ENCODE results near the gene EXOSC1. TPM values are rescaled to one million over a fixed set of nuclear protein-coding genes. Genes with fewer than 3 reads are reported as not detected.

EXOSC1 gene
- polyA plus RNA-seq, 1 donor from 2014 or later: 33.5 TPM

DNA sequence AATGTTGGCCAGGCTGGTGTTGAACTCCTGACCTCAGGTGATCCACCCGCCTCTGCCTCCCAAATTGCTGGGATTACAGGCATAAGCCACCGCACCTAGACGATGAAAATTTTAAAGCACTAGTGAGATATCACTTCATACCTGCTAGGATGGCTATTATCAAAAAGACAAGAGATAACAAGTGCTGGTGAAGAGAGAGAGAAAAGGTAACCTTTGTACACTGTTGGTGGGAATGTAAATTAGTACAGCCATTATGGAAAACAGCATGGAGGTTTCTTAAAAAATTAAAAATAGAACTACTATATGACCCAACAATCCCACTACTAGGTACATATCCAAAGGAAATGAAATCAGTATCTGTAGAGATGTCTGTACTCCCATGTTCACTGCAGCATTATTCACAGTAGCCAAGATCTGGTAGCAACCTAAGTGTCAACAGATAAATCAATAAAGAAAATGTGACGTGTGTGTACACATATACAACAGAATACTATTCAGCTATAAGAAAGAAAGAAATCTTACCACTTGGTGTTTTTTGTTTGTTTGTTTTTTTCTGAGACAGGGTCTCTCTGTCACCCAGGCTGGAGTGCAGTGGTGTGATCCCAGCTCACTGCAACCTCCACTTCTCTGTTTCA is 40.0 kb upstream of the EXOSC1 start:
- Histone ChIP-seq H3K9me3 (ENCODE audit: low read length) (no peaks in the 10 kb centered on the region), H3K4me3 (ENCODE audit: low read length) (no peak overlapping the region), H3K36me3 (ENCODE audit: insufficient read depth, low read length) (no peaks in the 10 kb centered on the region), H3K4me2 (ENCODE audit: low read length) (no peak overlapping the region), H3K9ac (ENCODE audit: low read length) (no peak overlapping the region), H3K79me2 (replicated peaks; ENCODE audit: insufficient read depth, low read length) (peaks cover 18% of the 10 kb centered on the region), H3F3A (ENCODE audit: insufficient read depth, low read length, poor library complexity, severe bottlenecking) (no peaks in the 10 kb centered on the region), H3K27ac (ENCODE audit: low read length) (no peak overlapping the region), H2AFZ (ENCODE audit: low read depth, low read length) (no peak overlapping the region), H3K9me2 (ENCODE audit: insufficient read depth, low read length) (no peaks in the 10 kb centered on the region), H3K27me3 (ENCODE audit: insufficient read depth, low read depth, low read length) (no peaks in the 10 kb centered on the region), H4K20me1 (ENCODE audit: insufficient read depth) (no peaks in the 10 kb centered on the region)
- no peak for TF ChIP-seq POLR2AphosphoS5 (IDR thresholded peaks at IDR 0.05)
- no peak for TF ChIP-seq SMC3 (conservative IDR thresholded peaks at IDR 0.05; ENCODE audit: poor library complexity)
- no peak for TF ChIP-seq EZH2 (IDR thresholded peaks at IDR 0.05; ENCODE audit: borderline replicate concordance, insufficient read depth, low read length, poor library complexity, severe bottlenecking)
- no peak for TF ChIP-seq TAF1 (IDR thresholded peaks at IDR 0.05; ENCODE audit: low read depth)
- TF ChIP-seq EP300 (conservative IDR thresholded peaks at IDR 0.05; ENCODE audit: poor library complexity, severe bottlenecking): no peak
- no peak for TF ChIP-seq RAD21 (conservative IDR thresholded peaks at IDR 0.05)
- TF ChIP-seq, protein P1, sequence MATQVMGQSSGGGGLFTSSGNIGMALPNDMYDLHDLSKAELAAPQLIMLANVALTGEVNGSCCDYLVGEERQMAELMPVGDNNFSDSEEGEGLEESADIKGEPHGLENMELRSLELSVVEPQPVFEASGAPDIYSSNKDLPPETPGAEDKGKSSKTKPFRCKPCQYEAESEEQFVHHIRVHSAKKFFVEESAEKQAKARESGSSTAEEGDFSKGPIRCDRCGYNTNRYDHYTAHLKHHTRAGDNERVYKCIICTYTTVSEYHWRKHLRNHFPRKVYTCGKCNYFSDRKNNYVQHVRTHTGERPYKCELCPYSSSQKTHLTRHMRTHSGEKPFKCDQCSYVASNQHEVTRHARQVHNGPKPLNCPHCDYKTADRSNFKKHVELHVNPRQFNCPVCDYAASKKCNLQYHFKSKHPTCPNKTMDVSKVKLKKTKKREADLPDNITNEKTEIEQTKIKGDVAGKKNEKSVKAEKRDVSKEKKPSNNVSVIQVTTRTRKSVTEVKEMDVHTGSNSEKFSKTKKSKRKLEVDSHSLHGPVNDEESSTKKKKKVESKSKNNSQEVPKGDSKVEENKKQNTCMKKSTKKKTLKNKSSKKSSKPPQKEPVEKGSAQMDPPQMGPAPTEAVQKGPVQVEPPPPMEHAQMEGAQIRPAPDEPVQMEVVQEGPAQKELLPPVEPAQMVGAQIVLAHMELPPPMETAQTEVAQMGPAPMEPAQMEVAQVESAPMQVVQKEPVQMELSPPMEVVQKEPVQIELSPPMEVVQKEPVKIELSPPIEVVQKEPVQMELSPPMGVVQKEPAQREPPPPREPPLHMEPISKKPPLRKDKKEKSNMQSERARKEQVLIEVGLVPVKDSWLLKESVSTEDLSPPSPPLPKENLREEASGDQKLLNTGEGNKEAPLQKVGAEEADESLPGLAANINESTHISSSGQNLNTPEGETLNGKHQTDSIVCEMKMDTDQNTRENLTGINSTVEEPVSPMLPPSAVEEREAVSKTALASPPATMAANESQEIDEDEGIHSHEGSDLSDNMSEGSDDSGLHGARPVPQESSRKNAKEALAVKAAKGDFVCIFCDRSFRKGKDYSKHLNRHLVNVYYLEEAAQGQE (IDR thresholded peaks at IDR 0.05; ENCODE audit: borderline replicate concordance): no peak
- no peak for TF ChIP-seq MXI1 (conservative IDR thresholded peaks at IDR 0.05; ENCODE audit: poor library complexity, severe bottlenecking)
- TF ChIP-seq, protein P2, sequence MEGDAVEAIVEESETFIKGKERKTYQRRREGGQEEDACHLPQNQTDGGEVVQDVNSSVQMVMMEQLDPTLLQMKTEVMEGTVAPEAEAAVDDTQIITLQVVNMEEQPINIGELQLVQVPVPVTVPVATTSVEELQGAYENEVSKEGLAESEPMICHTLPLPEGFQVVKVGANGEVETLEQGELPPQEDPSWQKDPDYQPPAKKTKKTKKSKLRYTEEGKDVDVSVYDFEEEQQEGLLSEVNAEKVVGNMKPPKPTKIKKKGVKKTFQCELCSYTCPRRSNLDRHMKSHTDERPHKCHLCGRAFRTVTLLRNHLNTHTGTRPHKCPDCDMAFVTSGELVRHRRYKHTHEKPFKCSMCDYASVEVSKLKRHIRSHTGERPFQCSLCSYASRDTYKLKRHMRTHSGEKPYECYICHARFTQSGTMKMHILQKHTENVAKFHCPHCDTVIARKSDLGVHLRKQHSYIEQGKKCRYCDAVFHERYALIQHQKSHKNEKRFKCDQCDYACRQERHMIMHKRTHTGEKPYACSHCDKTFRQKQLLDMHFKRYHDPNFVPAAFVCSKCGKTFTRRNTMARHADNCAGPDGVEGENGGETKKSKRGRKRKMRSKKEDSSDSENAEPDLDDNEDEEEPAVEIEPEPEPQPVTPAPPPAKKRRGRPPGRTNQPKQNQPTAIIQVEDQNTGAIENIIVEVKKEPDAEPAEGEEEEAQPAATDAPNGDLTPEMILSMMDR (IDR thresholded peaks at IDR 0.05; ENCODE audit: poor library complexity, severe bottlenecking): no peak

DNA sequence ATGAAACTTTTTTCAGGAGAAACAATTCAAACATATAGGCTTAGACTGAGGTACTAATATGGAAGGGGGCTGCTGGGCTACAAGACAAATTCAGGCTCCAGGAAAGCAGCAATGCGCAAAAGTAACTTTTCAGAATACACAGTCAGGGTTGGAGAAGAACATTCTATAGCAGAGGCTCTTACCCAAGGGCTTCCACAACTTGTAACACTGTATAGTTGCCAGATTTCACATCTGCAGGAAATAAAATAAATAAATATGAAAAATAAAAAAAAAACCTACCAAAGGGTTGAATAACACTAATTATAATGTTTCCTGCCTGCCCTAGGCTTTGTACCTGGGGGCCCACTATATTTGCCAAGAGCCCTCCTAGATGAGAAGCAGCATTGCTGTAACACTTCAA is 38.1 kb upstream of the EXOSC1 start:
- Histone ChIP-seq H3K27me3 (ENCODE audit: insufficient read depth, low read depth, low read length) (no peaks in the 10 kb centered on the region), H3K9me2 (ENCODE audit: insufficient read depth, low read length) (no peaks in the 10 kb centered on the region), H3K36me3 (ENCODE audit: insufficient read depth, low read length) (peaks cover 8% of the 10 kb centered on the region), H3K79me2 (replicated peaks; ENCODE audit: insufficient read depth, low read length) (peaks cover 13% of the 10 kb centered on the region), H3K9ac (ENCODE audit: low read length) (no peak overlapping the region), H3K4me3 (ENCODE audit: low read length) (no peak overlapping the region), H4K20me1 (ENCODE audit: insufficient read depth) (no peaks in the 10 kb centered on the region), H3F3A (ENCODE audit: insufficient read depth, low read length, poor library complexity, severe bottlenecking) (no peaks in the 10 kb centered on the region), H3K27ac (ENCODE audit: low read length) (no peak overlapping the region), H3K4me2 (ENCODE audit: low read length) (no peak overlapping the region), H2AFZ (ENCODE audit: low read depth, low read length) (no peak overlapping the region), H3K9me3 (ENCODE audit: low read length) (no peaks in the 10 kb centered on the region)
- TF ChIP-seq TAF1 (IDR thresholded peaks at IDR 0.05; ENCODE audit: low read depth): no peak
- TF ChIP-seq POLR2AphosphoS5 (IDR thresholded peaks at IDR 0.05): no peak
- TF ChIP-seq MXI1 (conservative IDR thresholded peaks at IDR 0.05; ENCODE audit: poor library complexity, severe bottlenecking): no peak
- TF ChIP-seq, protein P2 (IDR thresholded peaks at IDR 0.05; ENCODE audit: poor library complexity, severe bottlenecking): no peak
- TF ChIP-seq, protein P1 (IDR thresholded peaks at IDR 0.05; ENCODE audit: borderline replicate concordance): no peak
